LNCAP (cell line): Measurements from ENCODE around the gene PLIN5.

Source experiments
- CTCF ChIP-seq: fragments of 450-650 bp; IDR thresholded peaks from 2 replicates; pipeline ENCODE4 v1.5.1; 2017; ENCODE audit warnings: mild to moderate bottlenecking

PLIN5 gene

GRCh38 chr19:4488496-4488895 lies 46.5 kb downstream of the PLIN5 start:
- TF ChIP-seq CTCF: no peak

- TF ChIP-seq CTCF: no peak
Observed at GRCh38 chr19:4487572-4487971, 47.5 kb downstream of the PLIN5 start.

- TF ChIP-seq CTCF: no peak
Observed at GRCh38 chr19:4483385-4483784, 51.6 kb downstream of the PLIN5 start.

- TF ChIP-seq CTCF: no peak
Observed at GRCh38 chr19:4482721-4483364, 52.2 kb downstream of the PLIN5 start.

- no peak for TF ChIP-seq CTCF
Observed at GRCh38 chr19:4477034-4477801, 57.8 kb downstream of the PLIN5 start.

GRCh38 chr19:4474514-4475022 lies 60.5 kb downstream of the PLIN5 start:
- TF ChIP-seq CTCF: no peak

GRCh38 chr19:4473763-4474513 lies 61.1 kb downstream of the PLIN5 start:
- TF ChIP-seq CTCF: no peak
